ENCODE measurements around the gene TEAD1.
A peak's percentile ranks its signal among the peaks of the same experiment; 100 is the strongest.

TEAD1 gene

DNA sequence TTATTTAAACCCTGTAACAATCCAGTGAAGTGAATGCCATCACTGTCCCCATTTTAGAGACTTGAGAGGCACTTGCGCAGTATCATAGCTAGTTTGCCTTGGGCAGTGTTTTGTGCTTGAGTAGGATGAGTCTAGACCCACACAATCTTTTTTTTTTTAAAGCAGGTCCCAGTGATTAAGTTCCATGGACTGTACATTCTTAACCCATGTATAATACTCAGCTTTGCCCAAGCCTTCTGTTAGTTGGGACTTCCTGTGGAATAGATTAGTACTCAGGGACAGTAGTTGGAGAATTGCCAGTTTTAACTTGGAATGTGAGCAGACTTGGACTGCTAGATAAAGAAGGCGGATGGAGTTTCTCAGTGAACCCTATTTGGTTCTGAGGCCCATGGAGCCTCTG lies 226.3 kb downstream of the TEAD1 start:
- TF ChIP-seq, protein P1, sequence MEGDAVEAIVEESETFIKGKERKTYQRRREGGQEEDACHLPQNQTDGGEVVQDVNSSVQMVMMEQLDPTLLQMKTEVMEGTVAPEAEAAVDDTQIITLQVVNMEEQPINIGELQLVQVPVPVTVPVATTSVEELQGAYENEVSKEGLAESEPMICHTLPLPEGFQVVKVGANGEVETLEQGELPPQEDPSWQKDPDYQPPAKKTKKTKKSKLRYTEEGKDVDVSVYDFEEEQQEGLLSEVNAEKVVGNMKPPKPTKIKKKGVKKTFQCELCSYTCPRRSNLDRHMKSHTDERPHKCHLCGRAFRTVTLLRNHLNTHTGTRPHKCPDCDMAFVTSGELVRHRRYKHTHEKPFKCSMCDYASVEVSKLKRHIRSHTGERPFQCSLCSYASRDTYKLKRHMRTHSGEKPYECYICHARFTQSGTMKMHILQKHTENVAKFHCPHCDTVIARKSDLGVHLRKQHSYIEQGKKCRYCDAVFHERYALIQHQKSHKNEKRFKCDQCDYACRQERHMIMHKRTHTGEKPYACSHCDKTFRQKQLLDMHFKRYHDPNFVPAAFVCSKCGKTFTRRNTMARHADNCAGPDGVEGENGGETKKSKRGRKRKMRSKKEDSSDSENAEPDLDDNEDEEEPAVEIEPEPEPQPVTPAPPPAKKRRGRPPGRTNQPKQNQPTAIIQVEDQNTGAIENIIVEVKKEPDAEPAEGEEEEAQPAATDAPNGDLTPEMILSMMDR (conservative IDR thresholded peaks at IDR 0.05; ENCODE audit: low read length), result no peak
- no peak overlapping the region for H3K4me3 ChIP-seq (ENCODE audit: low read length)
- DNase-seq (ENCODE audit: low read depth), result peak; percentile 94

DNA sequence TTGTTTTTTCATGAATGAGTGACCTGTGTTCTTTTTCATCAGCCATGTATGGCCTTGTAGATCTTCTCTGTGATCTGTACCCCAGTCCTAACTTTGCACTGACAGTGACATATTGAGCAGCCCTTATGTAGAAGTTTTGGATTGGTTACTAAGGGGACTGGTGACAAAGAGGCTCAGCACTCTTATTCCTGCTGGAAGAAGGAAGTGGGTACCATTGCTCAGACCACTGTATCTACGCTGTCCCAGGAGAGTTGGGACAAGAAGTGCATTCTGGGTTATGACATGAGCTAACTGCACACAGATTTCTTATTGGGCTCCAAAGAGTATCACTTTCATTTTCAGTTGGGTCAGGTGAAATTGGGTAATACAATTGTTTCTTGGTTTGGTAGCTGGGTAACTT lies 227.1 kb downstream of the TEAD1 start:
- no peak overlapping the region for H3K4me3 ChIP-seq (ENCODE audit: low read length)
- no peak for DNase-seq (ENCODE audit: low read depth)
- TF ChIP-seq, protein P1 (conservative IDR thresholded peaks at IDR 0.05; ENCODE audit: low read length), result no peak

DNA sequence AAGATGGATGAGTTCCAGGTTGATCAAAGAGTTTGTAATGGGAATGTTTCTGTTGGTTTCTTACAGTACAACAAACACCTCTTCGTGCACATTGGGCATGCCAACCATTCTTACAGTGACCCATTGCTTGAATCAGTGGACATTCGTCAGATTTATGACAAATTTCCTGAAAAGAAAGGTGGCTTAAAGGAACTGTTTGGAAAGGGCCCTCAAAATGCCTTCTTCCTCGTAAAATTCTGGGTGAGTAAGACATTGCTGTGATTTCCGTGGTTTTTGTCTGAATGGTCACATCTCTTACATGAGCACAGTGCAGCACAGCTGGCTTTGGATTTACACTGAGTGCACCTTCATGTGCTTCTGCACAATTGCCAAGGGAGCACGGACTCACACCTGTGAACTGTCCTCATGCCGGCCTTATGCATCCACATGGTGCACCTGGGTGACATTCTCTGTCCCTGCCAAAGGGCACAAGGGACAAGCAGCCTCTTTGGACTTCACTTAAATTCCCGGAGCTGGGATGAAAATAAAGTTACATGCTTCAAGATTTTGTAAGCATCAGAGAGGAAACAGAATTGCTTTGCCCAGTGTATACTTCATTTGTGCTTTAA lies 227.8 kb downstream of the TEAD1 start:
- DNase-seq (ENCODE audit: low read depth), result peak; percentile 64
- H3K4me3 ChIP-seq (ENCODE audit: low read length), result no peak overlapping the region
- TF ChIP-seq, protein P1 (conservative IDR thresholded peaks at IDR 0.05; ENCODE audit: low read length), result no peak

DNA sequence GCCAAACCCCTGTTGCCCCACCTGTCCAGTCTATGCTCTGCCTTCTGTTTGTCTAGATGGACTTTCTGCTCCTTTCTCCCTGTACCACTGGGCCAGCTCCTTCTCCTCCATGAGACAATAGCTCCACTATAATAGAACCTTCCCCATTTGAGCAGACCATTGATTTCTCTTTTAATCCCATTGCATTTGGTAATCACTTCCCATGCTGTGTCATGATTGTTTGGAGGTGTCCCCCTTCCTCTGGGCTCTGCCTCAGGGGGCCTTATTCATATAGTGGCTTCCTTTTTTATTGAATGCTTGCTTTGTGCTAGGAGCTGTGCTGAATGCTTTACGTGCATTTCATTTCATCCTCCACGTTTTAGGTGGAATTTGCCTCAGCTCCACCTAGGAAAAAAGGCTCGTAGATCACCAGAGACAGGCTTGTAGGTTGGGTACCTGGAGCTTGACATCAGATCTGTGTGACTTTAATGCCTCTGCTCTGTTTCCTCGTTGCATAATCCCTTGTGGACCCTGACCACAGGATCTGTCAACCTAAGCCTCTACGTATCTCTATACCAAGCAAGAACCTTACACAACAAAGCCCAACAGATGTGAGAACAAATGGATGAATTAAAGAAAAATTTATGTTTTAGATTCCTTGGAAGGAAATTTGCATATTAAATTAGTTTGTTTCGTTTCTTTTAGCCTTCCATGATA lies 228.7 kb downstream of the TEAD1 start:
- H3K4me3 ChIP-seq (ENCODE audit: low read length), result no peak overlapping the region
- no peak for DNase-seq (ENCODE audit: low read depth)
- TF ChIP-seq, protein P1 (conservative IDR thresholded peaks at IDR 0.05; ENCODE audit: low read length), result no peak

DNA sequence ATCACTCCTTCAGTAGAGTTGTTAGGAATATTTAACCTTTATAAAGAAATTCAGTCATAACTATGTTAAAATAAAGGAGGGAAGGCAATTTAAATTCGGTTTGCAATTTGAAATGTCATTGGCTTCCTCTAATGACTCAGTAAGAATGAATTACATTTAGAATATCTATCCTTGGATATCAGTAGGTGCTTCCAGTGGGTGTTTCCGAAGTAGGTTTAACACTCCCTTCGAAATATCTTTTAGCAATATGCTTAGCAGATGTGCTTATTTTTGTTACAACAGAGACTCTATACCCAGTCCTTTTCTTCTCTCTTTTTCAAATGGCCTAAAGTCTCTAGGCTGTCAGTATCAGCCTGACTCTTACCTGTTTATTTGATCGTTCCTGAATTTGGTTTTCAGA lies 231.2 kb downstream of the TEAD1 start:
- TF ChIP-seq, protein P1 (conservative IDR thresholded peaks at IDR 0.05; ENCODE audit: low read length), result no peak
- DNase-seq (ENCODE audit: low read depth), result no peak
- no peak overlapping the region for H3K4me3 ChIP-seq (ENCODE audit: low read length)

DNA sequence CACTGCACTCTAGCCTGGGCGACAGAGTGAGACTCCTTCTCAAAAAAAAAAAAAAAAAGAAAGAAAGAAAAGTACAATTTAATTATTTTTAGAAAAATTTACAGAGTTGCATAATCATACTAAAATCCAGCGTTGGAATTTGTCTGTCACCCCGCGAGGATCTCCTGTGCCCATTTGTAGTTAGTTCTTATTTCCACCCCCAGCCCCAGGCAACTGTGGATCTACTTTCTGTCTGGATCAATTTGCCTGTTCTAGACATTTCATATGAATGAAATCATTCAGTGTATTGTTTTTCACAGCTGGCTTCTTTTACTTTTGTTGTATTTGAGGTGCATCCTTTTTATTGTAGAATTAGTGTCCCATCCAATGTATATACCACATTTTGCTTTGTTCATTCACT lies 232.3 kb downstream of the TEAD1 start:
- no peak overlapping the region for H3K4me3 ChIP-seq (ENCODE audit: low read length)
- peak; percentile 68 for DNase-seq (ENCODE audit: low read depth)
- TF ChIP-seq, protein P1 (conservative IDR thresholded peaks at IDR 0.05; ENCODE audit: low read length), result no peak

DNA sequence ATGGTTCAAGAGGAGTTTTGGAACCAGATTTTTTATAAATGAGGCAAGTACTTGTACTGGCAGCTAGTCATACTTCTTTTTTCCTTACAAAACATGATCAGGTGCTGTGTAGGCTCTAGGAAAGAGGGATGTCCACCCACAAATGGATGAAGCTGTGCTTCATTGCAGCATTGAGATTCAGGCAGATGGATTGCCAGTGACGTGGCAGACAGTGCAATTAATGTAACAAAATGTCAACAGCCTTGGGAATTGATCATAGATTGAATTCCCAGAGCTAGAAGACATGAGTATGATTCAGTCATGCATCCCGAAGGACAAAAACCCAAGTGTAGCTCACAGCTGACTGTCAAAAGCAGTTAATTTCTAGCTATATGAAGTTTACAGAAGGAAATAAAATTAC lies 235.7 kb downstream of the TEAD1 start:
- TF ChIP-seq, protein P1 (conservative IDR thresholded peaks at IDR 0.05; ENCODE audit: low read length), result no peak
- no peak overlapping the region for H3K4me3 ChIP-seq (ENCODE audit: low read length)

More for the DNA sequence above, 235.7 kb downstream of the TEAD1 start:
- peak; percentile 31 for DNase-seq (ENCODE audit: low read depth)

Measured in AG10803 (cell line).